Bone marrow (tissue), 2 donors: ENCODE results near the gene TRERF1.

Experiments
- DNase-seq, 2 donors: peaks; one replicate each; lab custom pipeline; 2025; lab: John Stamatoyannopoulos, UW

Gene TRERF1

DNA sequence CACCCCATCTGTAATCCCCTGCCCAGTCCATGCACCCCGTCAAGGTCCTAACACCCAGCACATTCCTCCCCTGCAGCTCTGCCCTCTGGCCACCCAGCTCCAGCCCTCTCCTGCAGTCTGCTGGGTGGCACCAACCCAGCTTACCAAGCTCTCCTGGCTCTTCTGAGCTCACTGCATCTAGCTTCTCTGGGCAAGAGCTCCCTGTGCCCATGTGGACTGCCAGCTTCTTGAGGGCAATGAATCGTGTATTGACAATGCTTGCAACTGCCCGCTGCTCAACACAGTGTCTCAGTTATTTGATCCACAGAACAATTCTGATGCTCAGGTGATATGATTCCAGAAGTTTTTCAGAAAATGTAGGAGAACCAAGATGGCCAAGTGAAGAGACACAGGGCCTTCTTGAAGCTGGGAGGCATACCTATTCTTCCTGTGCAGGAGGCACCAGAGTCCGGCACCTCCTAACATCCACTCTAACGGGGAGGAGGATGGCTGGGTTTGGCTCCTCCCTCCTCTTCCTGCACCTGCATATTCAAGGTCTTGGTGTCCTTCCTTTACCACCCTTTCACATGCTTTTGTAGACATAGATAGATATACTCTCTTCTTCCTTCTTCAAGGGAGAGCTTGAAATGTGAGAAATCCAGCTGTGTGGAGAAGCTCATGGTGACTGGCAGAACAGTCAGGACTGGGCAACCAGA lies 85.6 kb downstream of the TRERF1 start:
- DNase-seq: no peak

DNA sequence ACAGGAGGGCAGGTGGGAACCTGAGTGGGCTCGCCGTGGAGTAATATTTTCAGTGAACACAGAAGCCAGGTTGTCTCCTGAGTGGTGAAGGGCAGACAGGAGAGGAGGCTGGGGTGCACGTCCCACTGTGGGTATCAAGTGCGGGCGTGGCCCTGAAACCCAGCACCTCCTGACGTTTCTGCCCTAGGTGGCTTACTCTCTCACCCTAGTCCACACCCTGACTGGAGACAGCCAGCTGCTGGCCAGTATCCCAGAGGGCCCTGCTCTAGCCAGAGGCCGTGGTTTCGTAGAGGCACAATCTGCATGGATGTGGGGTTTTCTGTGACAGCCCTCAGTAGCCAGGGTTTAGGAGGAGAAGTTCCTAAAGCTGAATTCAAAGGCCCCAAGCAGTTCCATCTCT lies 86.7 kb downstream of the TRERF1 start:
- DNase-seq: no peak

DNA sequence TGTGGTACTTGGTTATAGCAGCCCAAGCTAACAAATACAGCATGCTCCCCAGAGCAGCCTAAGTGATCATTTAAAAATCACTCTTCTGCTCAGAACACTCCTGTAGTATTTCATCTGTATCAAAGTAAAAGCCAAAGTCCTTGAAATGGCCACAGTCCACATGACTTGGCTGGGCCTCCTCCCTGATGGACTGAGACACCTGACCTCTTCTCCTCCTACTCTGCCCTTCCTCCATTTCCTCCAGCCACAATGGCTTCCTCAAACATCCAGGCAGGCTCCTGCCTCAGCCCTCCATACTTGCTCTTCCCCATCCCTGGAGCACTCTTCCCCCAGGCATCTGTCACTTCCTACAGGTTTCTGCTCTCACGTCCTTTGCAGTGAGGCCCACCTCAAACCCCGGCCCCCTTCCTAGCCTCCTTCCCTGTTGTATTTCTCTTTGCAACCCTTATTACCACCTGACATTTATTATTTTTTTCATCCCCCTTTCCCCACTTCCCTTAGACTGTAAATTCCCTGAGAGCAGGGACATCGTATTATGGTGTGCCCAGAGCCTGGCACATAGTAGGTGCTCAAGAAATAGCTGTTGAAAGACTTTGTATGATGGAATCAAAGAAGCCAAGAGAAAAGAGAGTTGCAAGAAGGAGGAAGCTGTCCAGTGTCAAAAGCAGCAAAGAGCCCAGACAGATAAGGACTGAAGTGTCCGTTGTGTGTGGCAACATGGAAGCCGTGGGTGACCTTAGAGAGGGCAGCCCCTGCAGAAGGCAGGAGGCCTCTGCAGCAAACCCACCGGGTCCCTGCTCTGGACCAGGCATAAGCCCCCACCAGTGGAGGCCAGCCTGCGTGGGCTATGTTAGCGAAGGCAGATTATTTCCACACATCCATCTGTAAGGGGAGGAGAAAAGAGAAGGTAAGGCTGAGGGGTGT lies 87.5 kb downstream of the TRERF1 start:
- no peak for DNase-seq

DNA sequence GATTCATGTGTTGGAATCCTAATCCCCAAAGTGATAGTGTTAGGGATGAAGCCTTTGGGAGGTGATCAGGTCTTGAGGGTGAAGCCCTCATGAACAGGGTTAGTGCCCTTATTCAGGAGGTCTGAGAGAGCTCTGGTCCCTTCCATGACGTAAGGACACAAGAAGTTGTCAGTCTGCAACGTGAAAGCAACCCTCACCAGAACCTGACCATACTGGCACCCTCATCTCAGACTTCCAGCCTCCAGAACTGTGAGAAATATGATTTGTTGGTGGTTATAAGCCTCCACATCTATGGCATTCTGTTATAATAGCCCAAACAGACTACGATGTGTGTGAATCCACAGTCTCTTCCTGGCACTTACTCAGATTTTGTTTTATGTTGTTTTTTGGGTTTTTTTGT lies 90.7 kb downstream of the TRERF1 start:
- no peak for DNase-seq

DNA sequence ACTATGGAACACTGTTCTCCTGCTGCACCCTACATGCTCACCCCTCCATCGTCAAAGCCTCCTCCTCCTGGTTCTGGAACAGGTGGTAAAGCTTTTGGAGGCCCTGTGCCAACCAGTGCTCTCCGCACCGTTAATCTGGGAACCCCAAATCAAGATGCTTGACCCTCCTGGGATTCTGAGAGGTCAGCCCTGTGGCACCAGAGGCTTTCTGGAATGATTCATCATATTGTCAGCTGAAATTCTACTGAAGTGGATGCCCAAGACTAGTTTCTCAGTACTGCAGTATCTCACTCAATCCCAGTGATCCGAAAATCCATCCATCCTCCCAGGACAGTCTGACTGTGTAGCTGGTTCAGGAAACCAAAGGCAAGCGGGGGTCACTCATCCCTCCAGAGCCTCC lies 92.7 kb downstream of the TRERF1 start:
- DNase-seq: no peak

DNA sequence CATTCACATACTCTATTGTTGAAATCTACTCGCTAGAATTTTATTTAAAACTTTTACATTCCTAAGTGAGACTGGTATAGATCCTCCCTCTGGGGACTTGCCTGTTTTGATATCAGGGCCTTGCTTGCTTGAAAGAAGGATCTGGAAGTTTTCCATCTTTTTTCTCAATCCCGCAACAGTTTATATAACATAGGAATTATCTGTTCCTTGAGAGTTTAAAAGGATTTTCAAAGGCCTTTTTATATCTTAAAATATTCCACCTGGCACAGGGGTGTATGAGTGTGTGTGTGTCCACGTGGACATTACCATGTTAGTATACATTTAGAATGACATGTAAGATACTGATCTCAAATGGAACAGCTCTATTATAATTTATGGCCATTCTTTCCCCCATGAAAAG lies 96.3 kb downstream of the TRERF1 start:
- DNase-seq: no peak

DNA sequence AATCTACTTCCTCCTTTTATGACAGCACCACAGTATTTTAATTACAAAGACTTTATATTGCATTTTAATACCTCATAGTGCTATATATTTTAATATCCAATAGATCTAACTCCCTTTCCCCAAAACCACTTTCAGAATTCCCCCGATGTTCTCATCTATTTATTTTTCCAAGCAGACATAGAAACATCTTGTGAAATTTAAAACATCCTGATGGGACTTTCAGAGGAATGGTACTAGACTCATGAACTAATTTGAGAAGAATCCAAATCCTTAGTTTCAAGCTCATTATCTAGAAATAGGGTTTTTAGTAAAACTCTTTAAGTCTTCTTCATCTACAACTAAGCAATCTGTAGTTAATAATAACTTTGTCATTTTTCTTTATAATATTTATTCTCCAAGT lies 97.0 kb downstream of the TRERF1 start:
- no peak for DNase-seq

DNA sequence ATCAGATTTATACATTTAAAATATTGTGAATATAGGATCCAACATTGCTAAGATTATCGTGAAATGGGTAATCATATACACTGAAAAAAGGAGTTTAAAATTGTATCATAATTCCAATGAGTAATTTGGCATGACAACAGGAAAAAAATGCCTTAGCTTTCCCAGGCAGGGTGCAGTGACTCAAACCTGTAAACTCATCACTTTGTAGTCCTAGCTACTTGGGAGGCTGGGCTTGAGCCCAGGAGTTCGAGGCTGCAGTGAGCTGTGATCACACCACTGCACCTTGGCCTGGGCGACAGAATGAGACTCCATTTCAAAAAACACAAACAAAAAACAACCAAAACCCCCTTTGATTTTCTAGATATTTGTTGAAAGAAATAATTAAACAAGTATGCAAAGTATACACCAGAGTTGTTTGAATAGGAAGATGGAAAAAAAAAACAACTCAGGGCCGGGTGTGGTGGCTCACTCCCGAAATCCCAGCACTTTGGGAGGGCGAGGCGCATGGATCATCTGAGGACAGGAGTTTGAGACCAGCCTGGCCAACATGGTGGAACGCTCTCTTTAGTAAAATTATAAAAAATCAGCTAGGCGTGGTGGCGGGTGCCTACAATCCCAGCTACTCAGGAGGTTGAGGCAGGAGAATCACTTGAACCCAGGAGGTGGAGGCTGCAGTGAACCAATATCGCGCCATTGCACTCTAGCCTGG lies 98.7 kb downstream of the TRERF1 start:
- DNase-seq: no peak

DNA sequence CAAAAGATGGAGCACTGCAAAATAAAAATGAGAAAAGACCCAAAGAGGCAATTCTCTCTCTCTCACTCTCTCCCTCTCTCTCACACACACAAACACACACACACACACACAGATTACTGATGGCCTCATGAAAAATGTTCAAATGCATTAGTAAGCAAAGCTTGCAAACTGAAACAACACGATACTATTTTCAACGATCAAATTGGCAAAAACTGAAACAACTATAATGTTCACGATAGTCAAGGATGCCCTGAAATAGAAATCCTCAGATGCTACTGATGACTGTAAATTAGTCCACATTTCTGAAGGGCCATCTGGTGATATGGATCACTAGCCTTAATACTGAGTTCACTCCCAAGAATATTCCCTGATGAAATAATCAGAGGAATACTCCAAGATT lies 100.8 kb downstream of the TRERF1 start:
- no peak for DNase-seq

DNA sequence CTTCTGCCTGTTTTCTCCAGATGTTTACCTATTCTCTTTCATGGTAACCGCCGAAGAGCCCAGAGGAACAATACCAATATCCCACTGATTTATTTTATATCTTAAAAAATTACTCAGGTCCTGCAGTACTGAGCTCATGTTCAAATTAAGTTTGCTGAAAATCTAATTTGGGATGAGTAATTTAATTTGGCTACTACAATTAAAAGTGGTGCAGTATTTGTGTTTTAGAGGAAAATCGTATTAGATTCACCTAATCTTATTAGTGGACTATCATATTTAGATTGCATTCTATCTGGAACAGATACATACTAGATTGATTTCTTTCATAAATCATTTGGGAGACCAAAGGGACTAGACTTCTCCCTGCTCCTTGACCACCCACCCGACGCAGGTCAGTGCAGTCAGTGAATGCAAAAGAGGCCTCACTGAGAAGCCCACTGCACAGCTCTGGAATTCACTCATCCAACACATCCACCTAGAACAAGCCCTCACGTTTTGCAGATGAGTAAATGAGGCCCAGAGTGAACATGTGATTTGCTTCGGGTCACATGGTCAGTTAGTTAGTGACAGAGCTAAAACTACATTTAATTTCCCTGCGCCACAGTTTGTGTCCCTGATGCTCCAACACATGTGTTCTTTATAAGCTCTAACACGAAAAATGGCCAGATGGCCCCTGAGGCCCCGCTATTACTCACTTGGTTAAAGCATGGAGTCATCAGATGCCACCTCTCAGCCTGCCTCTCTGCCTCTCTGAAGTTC lies 101.8 kb downstream of the TRERF1 start:
- DNase-seq: no peak

DNA sequence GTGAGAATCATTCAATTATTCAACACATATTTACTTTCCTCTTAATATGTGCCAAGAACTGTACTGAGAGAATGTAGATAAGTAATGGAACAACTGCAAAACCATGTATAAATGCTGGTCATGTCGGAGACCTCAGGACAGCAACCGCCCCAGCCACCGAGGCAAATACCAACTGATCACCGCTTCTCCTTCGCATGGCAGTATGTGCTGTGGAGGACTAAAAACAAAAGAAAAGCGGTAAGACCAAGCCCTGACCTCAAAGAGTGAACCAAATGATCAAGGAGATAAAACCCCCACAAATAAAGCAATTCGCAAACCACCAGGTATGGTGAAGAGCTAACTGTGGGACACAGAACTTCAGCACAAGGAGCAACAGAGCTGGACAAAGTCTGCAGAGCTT lies 104.3 kb downstream of the TRERF1 start:
- DNase-seq: no peak

DNA sequence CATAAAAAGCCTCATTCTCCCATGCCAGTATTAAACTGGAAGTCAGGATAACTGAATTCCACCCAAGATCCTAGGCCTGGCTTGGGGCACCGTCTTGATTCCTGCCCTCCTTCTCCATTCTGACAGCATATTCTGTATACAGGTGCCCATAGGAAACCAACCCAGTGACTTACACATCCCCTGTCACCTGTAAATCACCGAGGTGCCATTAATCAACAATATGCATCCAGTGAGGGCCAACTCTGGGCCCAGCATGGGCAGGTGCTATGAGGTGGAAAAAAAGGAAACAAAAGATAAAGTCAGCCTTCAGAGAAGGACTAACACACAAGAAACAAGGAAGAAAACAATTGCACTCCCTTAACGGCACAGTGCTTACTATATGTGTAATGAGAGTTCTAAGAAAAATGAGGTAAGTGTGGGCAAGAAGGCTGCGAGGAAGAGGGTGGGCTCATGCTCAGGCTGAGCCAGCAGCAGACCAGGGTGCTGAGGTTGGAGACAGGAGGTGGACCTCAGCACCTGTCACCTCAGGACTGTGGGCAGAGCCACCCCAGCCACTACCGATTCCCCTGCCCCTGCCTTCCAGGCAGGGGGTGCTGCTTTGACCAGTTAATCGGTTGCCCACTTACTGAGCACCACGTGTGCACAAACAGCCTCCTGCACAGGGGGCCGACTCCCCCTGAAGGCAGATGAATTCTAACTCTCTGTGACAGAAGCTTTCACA lies 105.9 kb downstream of the TRERF1 start:
- no peak for DNase-seq

DNA sequence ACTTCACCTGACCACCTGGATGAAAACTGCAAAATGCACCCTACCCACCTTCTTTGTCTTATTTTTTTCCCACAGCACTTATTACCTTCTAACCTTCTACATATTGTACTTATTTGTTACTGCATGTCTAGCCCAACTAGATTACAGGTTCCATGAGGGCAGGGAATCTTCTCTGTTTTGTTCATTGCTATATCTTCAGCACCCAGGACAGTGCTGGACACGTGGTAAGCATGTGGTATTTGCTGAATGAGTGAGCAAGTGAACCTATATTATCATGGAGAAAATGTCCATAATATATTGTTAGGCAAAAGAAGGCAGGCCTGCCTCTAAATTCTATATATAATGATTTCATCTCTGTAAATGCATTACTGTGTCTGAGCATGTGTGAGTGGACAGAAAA lies 107.0 kb downstream of the TRERF1 start:
- DNase-seq: no peak

DNA sequence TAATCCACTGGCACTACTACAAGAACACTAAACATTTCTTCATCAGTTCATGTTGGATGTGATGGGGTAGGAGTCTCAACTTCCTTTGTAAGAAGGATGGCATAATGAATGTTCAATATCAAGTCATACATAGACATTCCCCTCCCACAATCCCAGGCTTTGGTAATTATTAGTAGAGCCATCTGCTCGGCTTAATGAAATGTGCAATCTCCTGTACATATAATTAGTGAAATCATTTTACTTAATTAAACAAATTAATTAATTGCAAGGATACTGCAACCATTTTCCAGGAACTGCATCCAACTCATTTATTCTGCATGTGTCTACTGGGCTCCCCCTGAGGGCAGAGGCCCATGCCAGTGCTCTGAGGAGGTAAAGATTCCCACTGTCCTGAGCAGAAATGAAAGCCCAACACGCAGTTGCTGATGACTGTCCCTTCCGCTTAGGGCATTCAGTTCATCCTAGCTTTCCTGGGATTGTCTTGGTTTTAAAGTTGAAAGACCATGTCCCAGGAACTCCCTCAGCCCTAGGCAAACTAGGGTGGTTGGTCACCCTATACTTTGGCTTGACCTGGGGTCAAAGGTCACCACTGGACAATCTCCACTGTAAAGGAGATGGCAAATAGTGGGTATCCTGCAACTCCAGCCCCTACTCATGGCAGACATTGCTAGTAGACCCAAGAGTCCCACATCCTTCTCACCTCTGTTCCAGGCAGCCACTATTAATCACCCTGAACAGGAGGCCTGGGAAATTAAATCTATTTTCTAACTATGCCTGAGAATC lies 109.8 kb downstream of the TRERF1 start:
- DNase-seq: no peak

DNA sequence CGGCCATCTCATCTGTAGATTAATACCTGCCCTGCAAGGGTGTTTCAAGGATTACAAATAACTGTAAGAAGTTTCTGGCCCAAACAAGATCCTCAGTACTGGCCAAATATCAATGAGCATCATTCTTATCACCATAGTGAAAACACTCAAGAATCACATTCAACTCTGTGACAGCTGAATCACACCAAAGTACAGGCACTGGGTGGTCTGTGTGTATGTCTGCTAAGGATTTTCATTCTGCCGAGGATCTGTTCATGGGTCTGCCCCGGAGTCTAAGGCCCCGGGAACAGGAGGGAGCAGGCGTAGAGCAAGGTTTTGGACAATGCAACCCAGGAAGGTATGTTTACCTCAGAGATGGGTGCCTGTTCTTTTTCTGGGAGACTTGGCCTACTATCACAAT lies 110.5 kb downstream of the TRERF1 start:
- DNase-seq: no peak

DNA sequence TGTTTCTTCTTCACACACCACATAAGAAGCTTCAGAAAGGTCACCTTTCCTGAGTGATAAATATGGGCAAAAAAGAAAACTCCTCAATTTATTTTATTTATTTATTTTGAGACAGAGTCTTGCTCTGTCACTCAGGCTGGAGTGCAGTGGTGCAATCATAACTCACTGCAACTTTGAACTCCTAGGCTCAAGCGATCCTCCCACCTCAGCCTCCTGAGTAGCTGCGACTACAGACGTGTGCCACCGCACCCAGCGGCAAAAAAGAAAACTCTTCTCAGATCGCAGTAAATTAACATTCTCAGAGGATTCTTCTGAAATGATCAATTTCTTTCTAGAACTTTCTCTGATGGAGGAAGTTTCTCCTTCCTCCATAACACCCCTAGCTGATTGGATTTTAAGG lies 111.2 kb downstream of the TRERF1 start:
- no peak for DNase-seq

DNA sequence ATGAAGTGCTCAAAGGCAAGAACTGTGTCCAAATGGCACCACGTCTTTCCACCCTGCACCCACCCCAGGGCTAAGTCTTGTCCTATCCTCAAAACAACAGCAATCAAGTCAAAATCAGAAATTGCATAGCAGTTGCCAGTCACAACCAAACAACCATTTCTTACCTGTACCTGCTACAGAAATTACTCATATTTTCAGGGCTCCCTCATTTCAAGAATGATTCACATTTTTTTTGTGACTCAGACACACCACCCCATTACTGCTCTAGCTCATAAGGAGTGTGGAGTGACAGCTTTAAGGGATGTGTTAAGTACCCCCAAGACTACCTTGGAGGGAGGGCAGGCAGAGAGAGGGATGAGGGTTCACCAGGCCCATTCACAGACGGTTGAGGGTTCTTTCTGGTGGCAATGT lies 111.7 kb downstream of the TRERF1 start:
- DNase-seq: no peak

DNA sequence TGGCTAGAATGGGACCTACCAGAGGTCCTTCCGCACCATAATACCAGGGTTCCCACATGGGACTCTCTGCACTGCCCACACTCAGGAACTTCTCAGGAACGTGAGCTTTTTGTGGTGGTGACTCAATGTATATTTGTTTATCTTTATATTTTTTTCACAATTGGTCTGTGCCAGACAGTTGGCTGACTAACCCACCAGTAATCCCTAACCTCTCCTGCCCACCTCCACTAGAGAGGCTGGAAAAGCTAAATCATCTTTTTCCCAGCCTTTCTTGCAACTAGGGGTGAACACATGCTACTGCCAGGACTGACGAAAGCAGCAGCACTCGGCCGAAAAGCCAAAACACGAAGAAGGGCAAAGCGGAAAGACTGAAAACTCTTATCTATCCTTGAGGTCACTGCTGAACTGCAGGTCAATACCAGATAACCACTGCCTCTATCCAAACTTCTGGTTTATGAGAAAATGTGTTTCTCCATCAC lies 112.9 kb downstream of the TRERF1 start:
- DNase-seq: no peak

DNA sequence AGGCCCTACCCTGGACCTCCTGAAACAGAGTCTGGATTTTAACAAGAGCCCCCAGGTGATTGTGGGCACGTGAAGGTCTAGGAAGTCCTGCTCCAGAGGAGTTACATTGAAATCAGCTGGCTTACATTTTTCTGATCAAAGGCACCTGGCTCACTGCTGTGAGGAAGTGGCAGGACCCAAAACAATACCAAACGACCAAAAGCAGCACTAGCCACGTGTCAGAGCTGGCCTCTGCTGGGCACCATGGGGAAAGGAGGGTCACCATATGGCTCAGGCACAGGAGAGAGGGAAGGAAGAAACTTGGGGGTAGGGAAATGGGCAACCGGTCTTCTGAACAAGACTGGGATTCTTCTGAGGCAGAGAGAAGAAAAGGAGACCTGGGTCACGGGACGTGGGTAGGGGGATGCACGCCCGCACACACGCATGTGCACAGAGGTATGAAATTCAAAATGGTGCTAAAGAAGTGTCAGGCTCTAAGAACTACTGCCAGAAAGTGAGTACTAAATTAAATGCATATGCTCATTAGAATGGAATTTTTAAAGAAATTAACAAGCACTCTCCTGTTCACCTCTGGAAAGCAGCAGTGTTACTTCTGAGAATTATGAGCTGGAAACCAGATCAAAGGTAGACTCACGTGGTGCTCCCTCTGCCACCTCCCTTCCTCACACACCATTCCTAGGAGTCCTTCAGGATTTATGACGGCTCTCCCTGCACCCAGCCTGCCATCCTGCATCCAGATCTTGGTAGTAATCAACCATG lies 113.6 kb downstream of the TRERF1 start:
- DNase-seq: no peak

DNA sequence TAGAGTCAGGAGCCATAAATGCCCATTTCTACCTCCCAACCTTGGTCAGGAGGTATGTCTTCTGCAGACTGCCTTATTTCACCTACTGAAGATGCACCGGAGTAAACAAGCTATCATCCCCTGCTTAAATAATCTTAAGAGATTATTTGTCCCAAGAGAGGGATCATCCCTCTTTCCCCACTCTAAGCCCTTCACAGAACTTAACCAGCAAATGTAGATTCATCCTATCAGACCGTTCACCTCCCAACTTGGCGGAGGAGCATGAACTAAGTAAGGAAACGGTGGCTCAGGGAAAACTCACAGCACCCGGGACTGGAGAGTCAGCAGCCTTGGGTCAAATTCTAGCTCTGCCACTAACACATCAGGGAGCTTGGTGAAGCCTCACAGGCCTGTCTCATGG lies 115.3 kb downstream of the TRERF1 start:
- no peak for DNase-seq
